Omental fat pad (tissue), 4 donors: Measurements from ENCODE around the gene ELK3. TPM values are rescaled to one million over a fixed set of nuclear protein-coding genes. Genes with fewer than 3 reads are reported as not detected.

Experiments used
- ATAC-seq: fragments of 150-250 bp; one replicate; pipeline ENCODE4 v1.9.1; 2016; ENCODE audit warnings: mild to moderate bottlenecking, moderate library complexity; ENCODE audit not compliant: low FRiP score
- DNase-seq: peaks from one replicate; pipeline ENCODE4 v3.0.0-alpha.2; 2019; ENCODE audit warnings: low spot score
- CTCF ChIP-seq, 3 donors: fragments of 450-650 bp; IDR thresholded peaks; one replicate each; pipeline ENCODE4 v1.5.1; 2016 to 2017; ENCODE audit warnings: antibody characterized with exemption in 3 of 3, mild to moderate bottlenecking in 3 of 3, moderate library complexity in 2 of 3
- total RNA-seq, 4 donors: library from RNA; depleted of rRNA; stranded (reverse); fragments of >200 nt; gene quantifications; one replicate each; pipeline ENCODE4 v1.1.0, GENCODE V29; 2016

The ELK3 gene
- total RNA-seq, 4 donors from 2014 or later: 22.4 to 69.7 (median 37.9) TPM

- ATAC-seq: peak; percentile 69
- no peak for TF ChIP-seq CTCF (IDR thresholded peaks at IDR 0.05)
- peak; percentile 75 for DNase-seq
These were observed 39.8 kb downstream of the ELK3 start for GRCh38 chr12:96233939-96234461.

- TF ChIP-seq CTCF (IDR thresholded peaks at IDR 0.05): no peak
- DNase-seq (no peak), ATAC-seq (no peak)
These were observed 40.7 kb downstream of the ELK3 start for GRCh38 chr12:96234591-96235483.

GRCh38 chr12:96235484-96235826 is 41.3 kb downstream of the ELK3 start:
- ATAC-seq (no peak), DNase-seq (no peak)
- TF ChIP-seq CTCF (IDR thresholded peaks at IDR 0.05): no peak

- no peak for ATAC-seq
- TF ChIP-seq CTCF (IDR thresholded peaks at IDR 0.05): no peak
- no peak for DNase-seq
These were observed 42.1 kb downstream of the ELK3 start for GRCh38 chr12:96236221-96236822.

GRCh38 chr12:96237035-96237434 is 42.9 kb downstream of the ELK3 start:
- DNase-seq (no peak), ATAC-seq (no peak)

GRCh38 chr12:96237465-96238077 is 43.4 kb downstream of the ELK3 start:
- TF ChIP-seq CTCF (IDR thresholded peaks at IDR 0.05): no peak
- DNase-seq (no peak), ATAC-seq (peak; percentile 7)

More at GRCh38 chr12:96237035-96237434, 42.9 kb downstream of the ELK3 start:
- TF ChIP-seq CTCF (IDR thresholded peaks at IDR 0.05): no peak
